Fibroblast of mammary gland (primary cell): Measurements from ENCODE around the gene PLEKHG4B.
"Not testable (repeated sequence)": the region's sequence is repeated elsewhere in the genome, so short reads cannot be mapped to it uniquely, and the experiment has no call there.

Source experiments
- DNase-seq: peaks from one replicate; pipeline ENCODE4 v3.0.0-alpha.2; 2010; ENCODE audit warnings: low read depth
- H3K4me3 ChIP-seq: 2 replicates; pipeline ENCODE4 v1.5.1; 2011; ENCODE audit warnings: low read depth, mild to moderate bottlenecking, low read length, moderate library complexity; ENCODE audit not compliant: control insufficient read depth
- TF ChIP-seq, protein P1 (sequence below): conservative IDR thresholded peaks from 2 replicates; pipeline ENCODE4 v1.5.1; 2011; ENCODE audit warnings: low read depth, low read length, inconsistent platforms; ENCODE audit not compliant: control insufficient read depth, insufficient read depth

Gene PLEKHG4B

DNA sequence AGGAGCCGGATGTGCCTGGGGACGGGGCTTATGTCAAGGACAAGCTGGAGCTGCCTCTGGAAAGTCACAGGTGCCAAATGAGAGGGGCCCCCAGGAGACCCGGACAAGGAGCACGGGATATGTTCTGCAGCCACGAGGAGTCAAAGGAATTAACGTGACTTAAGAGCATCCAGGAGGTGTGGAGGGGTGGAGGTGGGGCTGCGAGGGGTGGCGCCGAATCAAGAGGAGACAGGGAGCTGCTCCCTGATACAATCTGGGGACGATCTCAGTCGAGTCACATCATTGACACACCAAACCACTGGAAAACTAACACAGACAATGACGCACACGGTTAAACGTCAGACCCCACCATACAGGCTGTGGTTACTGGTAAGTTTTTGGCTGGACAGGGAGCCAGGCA, 115.6 kb downstream of the PLEKHG4B start:
- TF ChIP-seq, protein P1, sequence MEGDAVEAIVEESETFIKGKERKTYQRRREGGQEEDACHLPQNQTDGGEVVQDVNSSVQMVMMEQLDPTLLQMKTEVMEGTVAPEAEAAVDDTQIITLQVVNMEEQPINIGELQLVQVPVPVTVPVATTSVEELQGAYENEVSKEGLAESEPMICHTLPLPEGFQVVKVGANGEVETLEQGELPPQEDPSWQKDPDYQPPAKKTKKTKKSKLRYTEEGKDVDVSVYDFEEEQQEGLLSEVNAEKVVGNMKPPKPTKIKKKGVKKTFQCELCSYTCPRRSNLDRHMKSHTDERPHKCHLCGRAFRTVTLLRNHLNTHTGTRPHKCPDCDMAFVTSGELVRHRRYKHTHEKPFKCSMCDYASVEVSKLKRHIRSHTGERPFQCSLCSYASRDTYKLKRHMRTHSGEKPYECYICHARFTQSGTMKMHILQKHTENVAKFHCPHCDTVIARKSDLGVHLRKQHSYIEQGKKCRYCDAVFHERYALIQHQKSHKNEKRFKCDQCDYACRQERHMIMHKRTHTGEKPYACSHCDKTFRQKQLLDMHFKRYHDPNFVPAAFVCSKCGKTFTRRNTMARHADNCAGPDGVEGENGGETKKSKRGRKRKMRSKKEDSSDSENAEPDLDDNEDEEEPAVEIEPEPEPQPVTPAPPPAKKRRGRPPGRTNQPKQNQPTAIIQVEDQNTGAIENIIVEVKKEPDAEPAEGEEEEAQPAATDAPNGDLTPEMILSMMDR = no peak
- no peak overlapping the region for H3K4me3 ChIP-seq
- peak; percentile 45 for DNase-seq

DNA sequence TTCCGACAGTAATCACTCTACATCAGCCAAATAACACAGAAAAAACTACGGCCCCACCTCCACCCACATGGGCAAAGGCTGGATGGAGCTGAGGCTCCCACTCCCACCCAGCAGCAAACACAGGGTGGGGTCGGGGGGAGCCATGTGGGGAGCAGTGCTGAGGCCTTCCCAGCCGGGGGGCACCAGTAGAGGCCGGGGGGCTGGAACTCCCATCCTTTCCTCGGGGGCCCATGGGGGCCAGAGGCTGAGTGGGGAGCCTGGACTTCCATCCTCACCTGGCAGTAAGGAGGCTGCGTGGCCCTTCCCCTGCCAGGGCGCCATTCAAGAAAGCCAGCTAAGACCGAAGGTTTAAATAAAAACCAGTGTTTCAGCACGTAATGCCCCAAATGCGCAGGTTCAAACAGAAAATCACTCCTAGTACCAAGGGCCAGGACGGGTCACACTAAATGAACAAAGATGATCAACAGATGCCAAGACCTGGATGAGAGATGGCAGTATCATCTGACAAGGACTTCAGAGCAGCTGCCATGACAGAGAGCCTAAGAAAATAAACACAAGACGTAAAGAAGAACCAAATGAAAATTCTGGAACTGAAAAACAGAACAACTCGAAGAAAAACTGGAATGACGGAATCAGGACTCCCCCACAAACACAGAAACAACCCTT, 116.6 kb downstream of the PLEKHG4B start:
- TF ChIP-seq, protein P1 = no peak
- no peak for DNase-seq
- no peak overlapping the region for H3K4me3 ChIP-seq

DNA sequence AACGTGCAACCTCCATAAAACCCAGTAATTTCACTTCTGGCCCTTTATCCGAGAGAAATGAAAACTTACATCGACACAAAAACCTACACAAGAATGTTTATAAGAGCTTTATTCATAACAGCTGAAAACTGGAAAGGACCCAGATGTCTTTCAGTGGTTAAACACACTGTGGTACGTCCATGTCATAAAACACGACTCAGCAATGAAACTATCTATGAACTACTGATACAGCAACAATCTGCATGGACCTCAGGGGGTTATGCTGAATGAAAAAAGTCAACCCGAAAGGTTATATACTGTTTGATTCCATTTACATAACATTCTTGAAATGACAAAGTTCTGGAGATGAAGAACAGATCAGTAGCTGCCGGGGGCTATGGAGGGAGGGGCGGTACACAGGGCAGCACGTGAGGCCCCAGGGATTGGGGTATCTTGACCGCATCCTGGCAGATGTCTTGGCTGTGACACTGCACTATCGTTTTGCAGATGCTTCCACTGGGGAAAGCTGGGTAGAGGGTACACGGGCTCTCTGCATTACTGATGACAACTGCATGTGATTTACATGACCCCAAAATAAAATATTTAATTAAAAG, 121.9 kb downstream of the PLEKHG4B start:
- no peak overlapping the region for H3K4me3 ChIP-seq
- TF ChIP-seq, protein P1 = no peak
- DNase-seq = no peak

DNA sequence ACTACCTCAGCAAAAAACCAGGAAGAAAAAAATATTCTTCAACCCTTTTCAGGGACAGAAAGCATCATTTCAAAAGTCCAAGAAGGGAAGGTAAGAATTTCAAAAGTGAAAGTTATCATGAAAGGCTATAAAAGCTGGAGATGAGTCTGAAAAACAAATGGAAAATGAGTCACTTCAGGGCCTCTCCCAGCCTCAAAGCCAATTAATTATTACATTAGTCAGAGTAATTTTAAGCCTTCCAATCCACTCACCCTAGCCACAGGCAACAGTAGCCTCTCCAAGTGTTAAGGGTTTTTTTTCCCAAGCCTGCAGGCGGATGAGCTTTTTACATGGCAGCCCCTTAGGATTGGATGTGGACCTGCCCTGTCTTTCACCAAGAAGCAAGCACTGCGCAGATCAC, 123.3 kb downstream of the PLEKHG4B start:
- peak; percentile 59 for DNase-seq
- peak overlapping the region; percentile 13 for H3K4me3 ChIP-seq

DNA sequence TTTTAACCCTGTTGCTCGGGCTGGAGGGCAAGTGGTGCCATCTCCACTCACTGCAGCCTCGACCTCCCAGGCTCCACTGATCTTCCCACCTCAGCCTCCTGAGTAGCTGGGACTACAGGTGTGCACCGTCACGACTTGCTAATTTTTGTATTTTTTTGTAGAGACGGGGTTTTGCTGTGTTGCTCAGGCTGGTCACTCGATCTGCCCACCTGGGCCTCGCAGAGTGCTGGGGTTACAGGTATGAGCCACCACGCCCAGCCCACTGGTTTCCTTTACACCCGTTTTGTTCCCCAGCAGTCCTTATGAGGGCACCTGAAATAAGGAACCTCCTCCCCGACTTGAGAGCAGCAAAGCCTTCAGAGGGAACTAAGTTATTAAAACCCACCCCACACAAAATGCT, 124.1 kb downstream of the PLEKHG4B start:
- not testable (repeated sequence) for DNase-seq, H3K4me3 ChIP-seq

DNA sequence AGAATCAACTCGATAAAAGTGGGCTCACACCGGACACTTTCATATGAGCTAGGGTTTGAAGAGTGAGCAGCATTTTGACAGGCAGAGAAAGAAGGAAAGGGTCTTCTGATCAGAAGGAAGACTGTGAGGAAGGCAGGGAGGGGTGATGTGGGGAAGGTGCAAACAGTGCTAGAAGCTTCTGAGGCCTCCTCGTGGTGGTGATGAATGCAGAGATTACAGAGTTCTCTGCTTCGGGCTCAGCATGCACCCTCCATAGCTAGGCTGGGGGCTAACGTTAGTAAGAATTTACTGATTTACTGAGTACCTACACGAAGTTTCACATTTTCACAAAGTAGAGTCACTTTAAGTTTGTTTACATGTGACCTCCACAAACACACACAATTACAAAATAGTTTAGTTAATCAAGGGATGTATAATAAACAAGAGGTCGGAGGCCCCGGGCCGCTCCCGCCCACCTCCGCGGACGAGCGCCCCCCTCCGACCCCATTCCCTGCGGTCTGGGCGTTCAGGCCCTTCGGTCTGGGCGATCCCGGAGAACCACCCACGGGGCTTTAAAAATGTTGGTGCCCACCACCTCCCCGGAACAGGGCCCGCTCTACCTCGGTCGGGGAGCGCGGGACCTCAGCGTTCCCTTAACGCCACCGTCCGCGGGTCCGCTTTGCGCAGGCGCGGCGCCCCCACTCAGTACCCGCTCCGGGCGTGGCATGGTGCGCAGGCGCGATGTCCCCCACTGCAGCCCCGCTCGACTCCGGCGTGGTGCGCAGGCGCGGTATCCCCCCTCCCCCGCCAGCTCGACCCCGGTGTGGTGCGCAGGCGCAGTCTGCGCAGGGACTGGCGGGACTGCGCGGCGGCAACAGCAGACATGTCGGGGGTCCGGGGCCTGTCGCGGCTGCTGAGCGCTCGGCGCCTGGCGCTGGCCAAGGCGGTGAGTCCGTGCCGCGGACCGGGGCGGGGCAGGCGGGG, 125.8 kb downstream of the PLEKHG4B start, which contains the start of the genes CCDC127 and SDHA:
Gene CCDC127 (minus strand): TSS at position 660 of the 963 bp plus-strand sequence. CDS start 1,304 bp downstream, outside the sequence.
Gene SDHA (plus strand): TSS at position 827 of the 963 bp plus-strand sequence. CDS start 36 bp downstream, at position 863.
- TF ChIP-seq, protein P1 = peak; percentile 19
- peak; percentile 83 for DNase-seq
- peak within 1 kb of the TSS; percentile 80 for H3K4me3 ChIP-seq

DNA sequence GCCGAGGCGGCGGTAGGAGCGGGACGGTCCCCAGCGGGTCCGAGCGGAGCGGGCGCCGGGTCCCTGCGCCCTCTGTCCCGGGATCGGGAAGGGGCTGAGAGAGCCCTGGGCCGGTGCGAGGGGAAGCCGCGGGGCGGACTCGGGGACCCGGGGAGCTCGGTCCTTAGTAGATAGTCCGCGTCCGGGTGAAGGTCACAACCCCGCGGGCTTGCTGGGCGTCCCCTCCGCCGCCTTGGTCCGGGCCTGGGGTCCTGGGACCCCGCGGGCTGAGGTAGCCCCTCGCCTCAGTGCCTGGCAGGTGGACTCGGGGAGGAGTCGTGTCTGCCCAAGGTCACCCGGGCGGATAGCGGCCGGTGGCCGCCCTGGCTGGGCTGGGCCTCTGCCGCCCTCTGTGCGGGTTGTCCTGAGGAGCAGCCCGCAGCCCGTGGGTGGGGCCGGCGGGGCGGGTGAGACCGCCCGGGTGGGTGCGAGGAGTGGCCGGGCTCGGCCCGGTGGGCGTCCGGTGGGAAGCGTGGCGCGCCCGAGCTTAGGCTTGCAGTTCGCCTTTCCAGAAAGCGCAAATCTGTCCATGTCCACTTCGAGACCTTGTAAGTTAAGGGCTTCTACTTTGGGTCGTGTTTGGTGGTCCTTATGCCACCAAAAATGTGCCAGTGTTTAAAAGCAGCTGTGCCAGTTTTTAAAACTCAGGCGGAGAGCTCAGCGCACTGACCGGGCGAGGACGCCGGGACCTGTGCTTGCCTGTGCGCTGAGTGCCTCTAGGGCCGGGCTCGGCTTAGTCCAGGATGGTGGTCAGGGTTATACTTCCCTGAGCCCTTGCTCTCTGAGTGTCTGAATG, 126.7 kb downstream of the PLEKHG4B start:
- H3K4me3 ChIP-seq = peak overlapping the region; percentile 80
- no peak for DNase-seq
- TF ChIP-seq, protein P1 = no peak
